ENCODE measurements around the gene EPN2.
"Not testable (repeated sequence)": the region's sequence is repeated elsewhere in the genome, so short reads cannot be mapped to it uniquely, and the experiment has no call there.

EPN2 gene

DNA sequence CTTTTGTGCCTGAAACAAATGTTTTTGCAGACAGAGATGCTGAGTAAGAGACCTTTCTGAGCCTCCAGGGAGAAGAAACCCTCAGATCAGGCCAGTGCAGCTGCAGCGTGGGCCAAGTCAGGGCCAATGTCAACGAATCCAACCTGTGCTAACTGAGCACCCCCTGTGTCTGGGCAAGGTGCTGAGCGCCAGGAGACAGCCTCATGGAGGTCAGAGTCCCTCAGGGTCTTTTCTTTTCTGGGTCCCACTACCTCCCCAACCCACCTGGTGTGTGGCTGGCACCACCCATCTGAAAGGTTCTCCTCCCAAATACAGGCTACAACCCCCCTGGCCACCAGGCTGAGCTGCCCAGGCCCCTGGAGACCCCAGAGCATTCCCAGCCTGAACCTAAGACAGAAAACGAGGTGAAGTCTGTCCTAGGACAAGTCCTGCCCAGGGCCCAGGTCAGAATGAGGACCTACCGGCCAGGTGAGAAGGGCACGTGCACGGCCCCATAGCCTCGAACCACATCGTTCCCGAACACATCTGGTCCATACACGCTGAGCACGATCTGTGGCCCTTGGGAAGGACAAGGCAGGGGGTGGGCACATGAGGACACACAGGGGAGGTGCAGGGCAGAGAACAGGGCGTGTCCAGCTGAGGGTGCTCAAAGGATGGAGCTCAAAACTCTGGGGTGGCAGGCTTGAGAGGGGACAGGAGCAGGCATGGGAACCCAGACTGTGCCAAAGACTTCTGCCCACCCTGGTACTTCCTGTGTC lies 110.3 kb downstream of the EPN2 start:
- TF ChIP-seq, protein P1, sequence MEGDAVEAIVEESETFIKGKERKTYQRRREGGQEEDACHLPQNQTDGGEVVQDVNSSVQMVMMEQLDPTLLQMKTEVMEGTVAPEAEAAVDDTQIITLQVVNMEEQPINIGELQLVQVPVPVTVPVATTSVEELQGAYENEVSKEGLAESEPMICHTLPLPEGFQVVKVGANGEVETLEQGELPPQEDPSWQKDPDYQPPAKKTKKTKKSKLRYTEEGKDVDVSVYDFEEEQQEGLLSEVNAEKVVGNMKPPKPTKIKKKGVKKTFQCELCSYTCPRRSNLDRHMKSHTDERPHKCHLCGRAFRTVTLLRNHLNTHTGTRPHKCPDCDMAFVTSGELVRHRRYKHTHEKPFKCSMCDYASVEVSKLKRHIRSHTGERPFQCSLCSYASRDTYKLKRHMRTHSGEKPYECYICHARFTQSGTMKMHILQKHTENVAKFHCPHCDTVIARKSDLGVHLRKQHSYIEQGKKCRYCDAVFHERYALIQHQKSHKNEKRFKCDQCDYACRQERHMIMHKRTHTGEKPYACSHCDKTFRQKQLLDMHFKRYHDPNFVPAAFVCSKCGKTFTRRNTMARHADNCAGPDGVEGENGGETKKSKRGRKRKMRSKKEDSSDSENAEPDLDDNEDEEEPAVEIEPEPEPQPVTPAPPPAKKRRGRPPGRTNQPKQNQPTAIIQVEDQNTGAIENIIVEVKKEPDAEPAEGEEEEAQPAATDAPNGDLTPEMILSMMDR (IDR thresholded peaks at IDR 0.05; ENCODE audit: low read depth, low read length, missing control alignments) = no peak
- no peak for DNase-seq (ENCODE audit: extremely low read depth, low read depth)
- no peak overlapping the region for H3K4me3 ChIP-seq (replicated peaks; ENCODE audit: low read depth, low read length)

DNA sequence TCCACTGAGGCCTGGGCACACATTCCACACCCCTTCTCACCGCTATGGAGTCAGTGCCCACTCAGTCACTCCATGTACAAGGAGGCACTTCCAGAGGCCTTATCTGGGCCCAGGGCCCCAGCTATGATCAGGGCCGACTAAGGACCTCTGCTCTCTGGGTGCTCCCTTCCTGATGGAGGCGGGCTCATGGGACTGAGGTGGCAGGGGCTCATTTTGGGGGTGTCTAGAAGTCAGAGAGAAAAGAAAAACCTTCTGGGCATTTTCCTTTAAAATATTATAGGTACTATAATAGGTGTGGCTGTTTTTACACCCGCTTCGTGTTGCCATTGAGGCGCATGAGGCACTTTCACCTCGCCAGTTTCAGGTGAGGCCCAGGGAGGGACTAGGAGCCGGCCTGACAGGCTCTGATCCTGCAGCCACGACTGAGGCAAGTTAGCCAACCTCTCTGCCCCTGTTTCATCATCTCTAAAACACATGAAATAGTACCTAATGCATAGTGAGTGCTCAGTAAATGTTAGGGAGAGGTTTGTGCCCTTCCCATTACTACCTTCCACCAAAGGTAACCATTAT lies 111.0 kb downstream of the EPN2 start:
- TF ChIP-seq, protein P1 (IDR thresholded peaks at IDR 0.05; ENCODE audit: low read depth, low read length, missing control alignments) = no peak
- no peak for DNase-seq (ENCODE audit: extremely low read depth, low read depth)
- no peak overlapping the region for H3K4me3 ChIP-seq (replicated peaks; ENCODE audit: low read depth, low read length)

DNA sequence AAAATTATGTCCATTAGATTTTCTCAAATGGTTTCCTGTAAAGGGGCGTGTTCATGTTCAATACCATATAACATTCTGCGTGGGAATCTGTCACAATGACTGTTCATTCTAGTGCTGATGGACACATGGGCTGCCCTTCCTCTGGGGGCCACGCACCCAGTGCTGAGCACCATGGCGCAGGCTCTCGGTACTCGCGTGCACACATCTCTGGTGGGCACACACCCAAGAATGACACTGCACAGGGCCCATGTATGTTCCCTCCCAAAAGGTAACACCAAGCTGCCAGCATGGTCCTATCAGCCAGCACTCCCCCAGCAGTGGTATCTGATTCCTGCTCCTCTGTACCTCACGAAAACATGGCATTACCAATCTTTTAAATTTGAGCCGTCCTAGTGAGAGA lies 111.6 kb downstream of the EPN2 start:
- no peak for DNase-seq (ENCODE audit: extremely low read depth, low read depth)
- no peak overlapping the region for H3K4me3 ChIP-seq (replicated peaks; ENCODE audit: low read depth, low read length)
- TF ChIP-seq, protein P1 (IDR thresholded peaks at IDR 0.05; ENCODE audit: low read depth, low read length, missing control alignments) = no peak

DNA sequence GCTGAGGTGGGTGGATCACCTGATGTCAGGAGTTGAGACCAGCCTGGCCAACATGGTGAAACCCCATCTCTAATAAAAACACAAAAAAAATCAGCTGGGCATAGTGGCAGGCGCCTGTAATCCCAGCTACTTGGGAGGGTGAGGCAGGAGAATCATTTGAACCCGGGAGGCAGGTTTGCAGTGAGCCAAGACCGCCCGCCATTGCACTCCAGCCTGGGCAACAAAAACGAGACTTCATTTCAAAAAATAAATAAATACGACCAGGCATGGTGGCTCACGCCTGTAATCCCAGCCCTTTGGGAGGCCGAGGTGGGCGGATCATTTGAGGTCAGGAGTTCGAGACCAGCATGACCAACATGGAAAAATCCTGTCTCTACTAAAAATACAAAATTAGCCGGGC lies 116.2 kb downstream of the EPN2 start:
- not testable (repeated sequence) for H3K4me3 ChIP-seq (replicated peaks; ENCODE audit: low read depth, low read length); DNase-seq (ENCODE audit: extremely low read depth, low read depth)

DNA sequence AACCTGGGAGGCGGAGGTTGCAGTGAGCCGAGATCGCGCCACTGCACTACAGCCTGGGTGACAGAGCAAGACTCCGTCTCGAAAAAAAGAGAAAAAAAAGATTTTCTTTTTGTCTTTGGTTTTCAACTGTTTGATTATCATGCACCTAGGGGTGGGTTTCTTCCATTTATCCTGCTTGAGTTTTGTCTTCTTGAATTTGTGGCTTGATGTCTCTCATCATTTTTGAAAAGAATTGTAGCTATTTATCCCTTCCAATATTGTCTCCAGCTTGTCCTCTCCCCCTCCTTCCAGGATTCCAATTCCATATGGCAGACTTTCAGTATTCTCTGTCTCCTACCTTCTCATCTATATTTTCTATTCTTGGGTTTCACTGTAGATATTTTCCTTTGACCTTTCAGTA lies 117.6 kb downstream of the EPN2 start:
- TF ChIP-seq, protein P1 (IDR thresholded peaks at IDR 0.05; ENCODE audit: low read depth, low read length, missing control alignments) = no peak

DNA sequence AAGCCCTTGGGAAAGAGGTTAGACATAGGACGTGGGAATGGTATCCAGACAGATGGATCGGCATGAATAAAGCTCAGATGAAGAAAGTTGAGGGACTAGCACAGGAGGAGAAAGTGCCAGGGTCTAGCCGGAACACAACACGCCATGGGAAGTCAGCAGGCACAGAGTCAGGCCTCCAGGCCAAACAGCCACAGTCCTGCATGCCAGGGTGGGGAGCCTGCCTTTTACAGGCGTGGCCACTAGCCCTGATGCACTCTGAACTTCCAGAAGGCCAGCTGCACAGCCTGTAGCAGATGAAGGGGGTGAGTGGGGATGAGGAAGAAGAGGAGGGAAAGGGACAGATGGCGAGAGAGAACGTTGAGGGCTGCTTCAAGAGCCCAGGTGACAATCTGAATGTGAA lies 120.2 kb downstream of the EPN2 start:
- DNase-seq (ENCODE audit: extremely low read depth, low read depth) = no peak
- TF ChIP-seq, protein P1 (IDR thresholded peaks at IDR 0.05; ENCODE audit: low read depth, low read length, missing control alignments) = no peak
- no peak overlapping the region for H3K4me3 ChIP-seq (replicated peaks; ENCODE audit: low read depth, low read length)

More for the DNA sequence above, 117.6 kb downstream of the EPN2 start:
- H3K4me3 ChIP-seq (replicated peaks; ENCODE audit: low read depth, low read length) = no peak overlapping the region
- no peak for DNase-seq (ENCODE audit: extremely low read depth, low read depth)

DNA sequence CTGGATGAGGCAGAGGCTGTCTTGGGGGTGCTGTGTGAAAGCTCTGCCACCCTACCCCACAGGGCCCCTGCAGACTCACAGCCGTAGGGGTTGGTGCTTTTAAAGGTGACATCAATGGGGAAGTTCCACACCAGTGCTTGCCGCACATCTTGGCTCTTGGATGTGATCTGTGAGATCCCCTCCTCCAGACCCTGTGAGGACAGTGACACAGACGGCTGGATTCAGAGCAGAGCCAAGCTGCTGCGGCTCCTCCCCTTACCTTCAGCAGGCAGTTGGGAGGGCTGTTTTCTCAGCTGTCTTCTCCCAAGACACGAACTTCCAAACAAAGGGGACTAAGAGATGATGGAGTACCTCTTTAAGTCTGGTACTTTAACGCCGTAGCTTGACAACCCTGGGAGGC lies 120.6 kb downstream of the EPN2 start:
- TF ChIP-seq, protein P1 (IDR thresholded peaks at IDR 0.05; ENCODE audit: low read depth, low read length, missing control alignments) = no peak
- DNase-seq (ENCODE audit: extremely low read depth, low read depth) = no peak
- H3K4me3 ChIP-seq (replicated peaks; ENCODE audit: low read depth, low read length) = no peak overlapping the region

All from HFF-Myc (cell line).